NCI-H2107 treated with DMSO at 0.1 percent for 48 hours (cell line): ENCODE measurements around the gene MSH6.
"Not testable (repeated sequence)": the region's sequence is repeated elsewhere in the genome, so short reads cannot be mapped to it uniquely, and the experiment has no call there.

Experiments used
- DNase-seq: peaks from one replicate; lab custom pipeline; 2025; ENCODE audit not compliant: unreplicated experiment; lab: John Stamatoyannopoulos, UW

The MSH6 gene

GRCh38 chr2:47838249-47838648, 55.3 kb downstream of the MSH6 start:
- DNase-seq: no peak

GRCh38 chr2:47838686-47839085, 55.7 kb downstream of the MSH6 start:
- peak; percentile 54 for DNase-seq

GRCh38 chr2:47842846-47843245, 59.9 kb downstream of the MSH6 start:
- no peak for DNase-seq

GRCh38 chr2:47843407-47843806, 60.5 kb downstream of the MSH6 start:
- no peak for DNase-seq

- DNase-seq: no peak
Observed at GRCh38 chr2:47844162-47844561, 61.2 kb downstream of the MSH6 start.

GRCh38 chr2:47849368-47849767, 66.4 kb downstream of the MSH6 start:
- no peak for DNase-seq

GRCh38 chr2:47850198-47850597, 67.3 kb downstream of the MSH6 start:
- DNase-seq: no peak

GRCh38 chr2:47853067-47853777, 70.3 kb downstream of the MSH6 start:
- not testable (repeated sequence) for DNase-seq
